OCI-LY3 (cell line): Measurements from ENCODE around the gene THRA.
A peak's percentile ranks its signal among the peaks of the same experiment; 100 is the strongest.

Source experiments
- H2AFZ ChIP-seq: fragments of 200-600, 300-600 bp; shearing (Covaris generic); 2 replicates; pipeline ENCODE4 v1.6.0; 2014; ENCODE audit warnings: antibody characterized with exemption, low read depth, low read length
- H3K27ac ChIP-seq: fragments of 200-600, 300-600 bp; sonication (generic); 2 replicates; pipeline ENCODE4 v1.5.1; 2014; ENCODE audit warnings: mild to moderate bottlenecking, low read length, moderate library complexity, mixed read lengths
- H3K27me3 ChIP-seq: fragments of 200-600, 300-600 bp; sonication (generic); 2 replicates; pipeline ENCODE4 v1.6.1; 2014; ENCODE audit warnings: low read depth, low read length, mixed read lengths
- H3K36me3 ChIP-seq: fragments of 200-600, 300-600 bp; sonication (generic); replicated peaks from 2 replicates; pipeline ENCODE3; 2014; ENCODE audit warnings: low read depth, low read length, mixed read lengths
- H3K4me1 ChIP-seq: fragments of 300-600, 200-600 bp; sonication (generic); 2 replicates; pipeline ENCODE4 v1.6.1; 2014; ENCODE audit warnings: low read length, mixed read lengths
- H3K4me2 ChIP-seq: fragments of 200-600, 300-600 bp; sonication (generic); 2 replicates; pipeline ENCODE4 v1.6.1; 2014; ENCODE audit warnings: low read length, mixed read lengths
- H3K4me3 ChIP-seq: fragments of 300-600, 200-600 bp; sonication (generic); 2 replicates; pipeline ENCODE4 v1.5.1; 2014; ENCODE audit warnings: antibody characterized with exemption, mild to moderate bottlenecking, low read length, moderate library complexity
- H3K79me2 ChIP-seq: fragments of 300-600, 200-600 bp; shearing (Covaris generic); 2 replicates; pipeline ENCODE4 v1.6.1; 2014; ENCODE audit warnings: mild to moderate bottlenecking, low read length, mixed read lengths
- H3K9ac ChIP-seq: fragments of 300-600, 200-600 bp; shearing (Covaris generic); 2 replicates; pipeline ENCODE4 v1.6.0; 2014; ENCODE audit warnings: mild to moderate bottlenecking, low read length, moderate library complexity
- H3K9me3 ChIP-seq: fragments of 200-600, 300-600 bp; shearing (Covaris generic); 2 replicates; pipeline ENCODE4 v1.6.1; 2014; ENCODE audit warnings: low read length, mixed read lengths; ENCODE audit not compliant: insufficient read depth
- H4K20me1 ChIP-seq: fragments of 200-600, 300-600 bp; sonication (generic); 2 replicates; pipeline ENCODE4 v1.6.1; 2016; ENCODE audit warnings: low read length, mixed read lengths; ENCODE audit not compliant: insufficient read depth
- EZH2phosphoT487 ChIP-seq: fragments of 200-600 bp; shearing (Covaris generic); IDR thresholded peaks from 2 replicates; pipeline ENCODE4 v1.6.1; 2018; ENCODE audit warnings: antibody characterized with exemption, mixed run types, low read depth
- TF ChIP-seq, protein P1 (sequence below): fragments of 200-600, 300-600 bp; sonication (generic); IDR thresholded peaks from 2 replicates; pipeline ENCODE4 v1.5.1; 2014; ENCODE audit warnings: antibody characterized with exemption, low read length, low read depth

THRA gene

DNA sequence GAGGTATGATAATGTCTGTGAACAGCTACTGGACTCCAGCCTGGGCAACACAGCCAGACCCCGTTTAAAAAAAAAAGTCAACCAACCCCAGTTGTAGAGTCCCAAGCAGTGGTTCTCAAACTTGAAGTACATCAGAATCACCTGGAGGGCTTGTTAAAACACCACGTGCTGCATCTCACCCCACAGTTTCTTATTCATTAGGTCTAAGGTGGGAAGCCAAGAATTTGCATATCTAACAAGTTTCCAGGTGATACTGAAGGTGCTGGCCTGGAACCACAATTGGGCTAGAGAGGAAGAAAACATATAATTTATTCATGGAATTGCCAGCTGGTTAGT lies 52.3 kb downstream of the THRA start:
- TF ChIP-seq, protein P1, sequence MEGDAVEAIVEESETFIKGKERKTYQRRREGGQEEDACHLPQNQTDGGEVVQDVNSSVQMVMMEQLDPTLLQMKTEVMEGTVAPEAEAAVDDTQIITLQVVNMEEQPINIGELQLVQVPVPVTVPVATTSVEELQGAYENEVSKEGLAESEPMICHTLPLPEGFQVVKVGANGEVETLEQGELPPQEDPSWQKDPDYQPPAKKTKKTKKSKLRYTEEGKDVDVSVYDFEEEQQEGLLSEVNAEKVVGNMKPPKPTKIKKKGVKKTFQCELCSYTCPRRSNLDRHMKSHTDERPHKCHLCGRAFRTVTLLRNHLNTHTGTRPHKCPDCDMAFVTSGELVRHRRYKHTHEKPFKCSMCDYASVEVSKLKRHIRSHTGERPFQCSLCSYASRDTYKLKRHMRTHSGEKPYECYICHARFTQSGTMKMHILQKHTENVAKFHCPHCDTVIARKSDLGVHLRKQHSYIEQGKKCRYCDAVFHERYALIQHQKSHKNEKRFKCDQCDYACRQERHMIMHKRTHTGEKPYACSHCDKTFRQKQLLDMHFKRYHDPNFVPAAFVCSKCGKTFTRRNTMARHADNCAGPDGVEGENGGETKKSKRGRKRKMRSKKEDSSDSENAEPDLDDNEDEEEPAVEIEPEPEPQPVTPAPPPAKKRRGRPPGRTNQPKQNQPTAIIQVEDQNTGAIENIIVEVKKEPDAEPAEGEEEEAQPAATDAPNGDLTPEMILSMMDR = no peak
- TF ChIP-seq EZH2phosphoT487 = no peak
- no peak overlapping the region for H3K4me2 ChIP-seq

DNA sequence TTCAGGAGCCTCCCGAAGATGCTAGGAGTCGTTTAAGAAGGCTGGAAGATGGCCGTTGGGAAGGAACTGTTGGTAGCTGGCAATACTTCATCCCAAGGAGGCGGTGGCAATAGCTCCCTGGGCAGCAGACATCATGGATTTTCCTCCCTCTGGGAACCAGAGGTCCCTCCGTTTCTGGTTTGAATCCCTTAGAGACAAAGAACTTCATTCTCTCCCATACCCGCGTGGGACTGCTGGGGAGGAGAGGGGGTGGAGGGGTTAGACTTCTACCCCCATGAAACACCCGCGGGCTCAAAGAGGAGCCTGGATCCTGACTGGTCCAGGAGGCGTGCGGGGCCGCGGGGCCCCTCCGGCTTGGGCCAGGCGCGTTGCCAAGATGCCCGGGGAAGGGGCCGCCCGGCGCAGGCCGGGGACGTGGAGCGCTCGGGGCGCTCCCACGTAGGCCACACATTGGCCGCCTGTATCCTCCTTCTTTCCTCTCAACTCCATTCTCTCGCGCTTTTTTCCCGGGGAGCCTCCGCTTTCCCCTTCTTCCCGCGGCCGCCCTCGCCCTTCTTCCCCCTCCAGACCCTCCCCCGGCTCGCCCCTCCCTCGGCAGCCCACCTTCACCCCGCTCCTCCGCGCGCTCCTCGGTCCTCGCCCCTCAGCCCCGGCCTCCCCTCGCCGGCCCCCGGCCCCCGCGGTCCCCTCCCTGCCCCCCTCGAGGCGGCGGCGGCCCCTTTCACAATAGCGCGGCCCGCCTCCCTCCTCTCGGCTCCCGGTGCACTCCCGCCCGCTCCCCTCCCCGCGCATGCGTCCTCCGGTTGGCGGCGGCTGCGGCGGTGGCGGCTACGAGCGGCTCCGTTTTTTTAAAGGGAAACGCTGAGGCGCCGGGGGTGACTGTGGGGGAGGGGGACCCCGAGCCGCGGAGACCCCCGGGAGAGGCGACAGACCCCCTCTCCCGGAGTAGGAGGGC lies 58.7 kb downstream of the THRA start, which contains the start of gene MSL1:
Gene MSL1, plus strand, starts transcription at position 791 of the 955 bp plus-strand sequence. CDS start 642 bp downstream, outside the sequence.
- Histone ChIP-seq H3K9ac (peak within 1 kb of the TSS; percentile 90), H3K27ac (peak within 1 kb of the TSS; percentile 69), H3K4me2 (peak within 1 kb of the TSS; percentile 97), H2AFZ (0 out of 2 replicates have a peak within 1 kb of the TSS, but pooled peaks have one; percentile 1), H3K36me3 (peaks cover 18% of the 10 kb centered on the region), H3K4me1 (peaks cover 18% of the 10 kb centered on the region), H3K79me2 (peaks cover 56% of the 10 kb centered on the region), H3K4me3 (peak within 1 kb of the TSS; percentile 89), H4K20me1 (peaks cover 26% of the 10 kb centered on the region), H3K27me3 (no peaks in the 10 kb centered on the region), H3K9me3 (no peaks in the 10 kb centered on the region)
- TF ChIP-seq, protein P1 = no peak
- no peak for TF ChIP-seq EZH2phosphoT487

More for the DNA sequence above, 52.3 kb downstream of the THRA start:
- Histone ChIP-seq H3K27ac (no peak overlapping the region), H3K9me3 (no peaks in the 10 kb centered on the region), H3K79me2 (no peaks in the 10 kb centered on the region), H3K27me3 (no peaks in the 10 kb centered on the region), H3K4me1 (peaks cover 41% of the 10 kb centered on the region), H4K20me1 (no peaks in the 10 kb centered on the region), H2AFZ (no peak overlapping the region), H3K4me3 (no peak overlapping the region), H3K36me3 (no peaks in the 10 kb centered on the region), H3K9ac (no peak overlapping the region)

DNA sequence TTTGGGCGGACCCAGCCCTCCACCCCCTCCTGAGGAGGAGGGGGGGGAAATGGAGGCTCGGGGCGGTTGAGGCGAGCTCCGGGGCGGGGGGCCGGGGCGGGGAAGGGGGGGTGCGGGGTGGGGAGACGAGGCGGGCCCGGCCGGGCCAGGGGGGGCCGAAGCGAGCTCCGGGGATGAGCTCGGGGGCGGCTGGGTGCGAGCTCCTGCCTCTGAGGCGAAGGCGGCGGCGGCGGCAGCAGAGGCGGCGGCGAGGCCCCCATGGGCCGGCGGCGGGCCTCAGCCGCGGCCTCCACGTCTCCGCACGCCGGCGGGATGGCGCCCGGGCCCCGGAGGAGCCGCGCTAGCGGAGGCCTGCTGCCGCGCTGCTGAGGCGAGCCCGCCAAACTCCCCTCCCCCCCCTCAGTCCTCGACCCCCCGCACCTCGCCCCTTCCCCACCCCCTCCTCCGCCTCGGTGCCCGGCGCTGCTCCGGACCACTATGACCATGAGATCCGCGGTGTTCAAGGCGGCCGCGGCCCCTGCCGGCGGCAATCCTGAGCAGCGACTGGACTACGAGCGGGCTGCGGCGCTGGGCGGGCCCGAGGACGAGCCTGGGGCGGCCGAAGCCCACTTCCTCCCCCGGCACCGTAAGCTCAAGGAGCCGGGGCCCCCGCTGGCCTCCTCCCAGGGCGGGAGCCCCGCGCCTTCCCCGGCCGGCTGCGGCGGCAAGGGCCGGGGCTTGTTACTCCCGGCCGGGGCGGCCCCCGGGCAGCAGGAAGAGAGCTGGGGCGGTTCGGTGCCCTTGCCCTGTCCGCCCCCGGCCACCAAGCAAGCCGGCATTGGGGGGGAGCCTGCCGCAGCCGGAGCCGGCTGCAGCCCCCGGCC lies 59.6 kb downstream of the THRA start:
- no peak for TF ChIP-seq EZH2phosphoT487
- TF ChIP-seq, protein P1 = no peak
- H3K4me1 ChIP-seq = peaks cover 18% of the 10 kb centered on the region
- no peaks in the 10 kb centered on the region for H3K27me3 ChIP-seq
- H3K79me2 ChIP-seq = peaks cover 64% of the 10 kb centered on the region
- H3K9ac ChIP-seq = peak overlapping the region; percentile 90
- peak overlapping the region; percentile 97 for H3K4me2 ChIP-seq
- H3K9me3 ChIP-seq = no peaks in the 10 kb centered on the region
- H3K27ac ChIP-seq = peak overlapping the region; percentile 69
- no peak overlapping the region for H2AFZ ChIP-seq
- peaks cover 25% of the 10 kb centered on the region for H3K36me3 ChIP-seq
- peaks cover 26% of the 10 kb centered on the region for H4K20me1 ChIP-seq
- H3K4me3 ChIP-seq = peak overlapping the region; percentile 89
